ENCODE measurements around the gene RREB1.

Gene RREB1

GRCh38 chr6:7219310-7219709 lies 111.5 kb downstream of the RREB1 start:
- DNase-seq (ENCODE audit: low read depth in 2 of 2) = peak in 1 of 2 donors; percentile 34

- DNase-seq (ENCODE audit: low read depth in 2 of 2) = no peak
These were observed 114.4 kb downstream of the RREB1 start for GRCh38 chr6:7222197-7222596.

GRCh38 chr6:7224731-7225130 lies 117.0 kb downstream of the RREB1 start:
- DNase-seq (ENCODE audit: low read depth in 2 of 2) = no peak

- no peak for DNase-seq (ENCODE audit: low read depth in 2 of 2)
These were observed 121.1 kb downstream of the RREB1 start for GRCh38 chr6:7228662-7229375.

GRCh38 chr6:7229376-7230326 lies 121.9 kb downstream of the RREB1 start:
- no peak for DNase-seq (ENCODE audit: low read depth in 2 of 2)

- DNase-seq (ENCODE audit: low read depth in 2 of 2) = no peak
These were observed 122.5 kb downstream of the RREB1 start for GRCh38 chr6:7230327-7230691.

- no peak for DNase-seq (ENCODE audit: low read depth in 2 of 2)
These were observed 123.4 kb downstream of the RREB1 start for GRCh38 chr6:7230956-7231713.

- DNase-seq (ENCODE audit: low read depth in 2 of 2) = no peak
These were observed 124.6 kb downstream of the RREB1 start for GRCh38 chr6:7232351-7232750.

- DNase-seq (ENCODE audit: low read depth in 2 of 2) = no peak
These were observed 126.8 kb downstream of the RREB1 start for GRCh38 chr6:7234547-7234946.

- no peak for DNase-seq (ENCODE audit: low read depth in 2 of 2)
These were observed 128.0 kb downstream of the RREB1 start for GRCh38 chr6:7235712-7236305.

- no peak for DNase-seq (ENCODE audit: low read depth in 2 of 2)
These were observed 128.8 kb downstream of the RREB1 start for GRCh38 chr6:7236306-7237209.

GRCh38 chr6:7237653-7238188 lies 130.0 kb downstream of the RREB1 start:
- DNase-seq (ENCODE audit: low read depth in 2 of 2) = no peak

GRCh38 chr6:7238526-7238899 lies 130.8 kb downstream of the RREB1 start:
- no peak for DNase-seq (ENCODE audit: low read depth in 2 of 2)

- peak; percentile 56 to 69 for DNase-seq (ENCODE audit: low read depth in 2 of 2)
These were observed 131.3 kb downstream of the RREB1 start for GRCh38 chr6:7238900-7239589.

GRCh38 chr6:7239590-7239948 lies 131.8 kb downstream of the RREB1 start:
- DNase-seq (ENCODE audit: low read depth in 2 of 2) = no peak

GRCh38 chr6:7240351-7240750 lies 132.6 kb downstream of the RREB1 start:
- no peak for DNase-seq (ENCODE audit: low read depth in 2 of 2)

GRCh38 chr6:7241160-7241559 lies 133.4 kb downstream of the RREB1 start:
- no peak for DNase-seq (ENCODE audit: low read depth in 2 of 2)

- no peak for DNase-seq (ENCODE audit: low read depth in 2 of 2)
These were observed 134.2 kb downstream of the RREB1 start for GRCh38 chr6:7241709-7242645.

GRCh38 chr6:7242835-7243178 lies 135.0 kb downstream of the RREB1 start:
- DNase-seq (ENCODE audit: low read depth in 2 of 2) = no peak
